Hepatocyte (in vitro differentiated cells): ENCODE data around the gene FRMPD4. TPM values are rescaled to one million over a fixed set of nuclear protein-coding genes. Genes with fewer than 3 reads are reported as not detected.

Experiments used
- DNase-seq: peaks from one replicate; pipeline ENCODE4 v3.0.0-alpha.2; 2016; ENCODE audit warnings: low spot score
- H2AFZ ChIP-seq: fragments of 200-600 bp; sonication (generic); 2 replicates; pipeline ENCODE4 v1.6.0; 2016; ENCODE audit warnings: antibody characterized with exemption, mild to moderate bottlenecking
- H3K27ac ChIP-seq: fragments of 200-600 bp; sonication (generic); 2 replicates; pipeline ENCODE4 v1.5.1; 2016; ENCODE audit warnings: mild to moderate bottlenecking
- H3K27me3 ChIP-seq: fragments of 200-600 bp; sonication (generic); 2 replicates; pipeline ENCODE4 v1.6.1; 2016
- H3K36me3 ChIP-seq: fragments of 200-600 bp; sonication (generic); replicated peaks from 2 replicates; pipeline ENCODE4 v1.5.1; 2016; ENCODE audit warnings: low read depth; ENCODE audit not compliant: insufficient read depth
- H3K4me1 ChIP-seq: fragments of 200-600 bp; sonication (generic); 2 replicates; pipeline ENCODE4 v1.5.1; 2016; ENCODE audit warnings: mild to moderate bottlenecking, moderate library complexity; ENCODE audit not compliant: insufficient read depth
- H3K4me2 ChIP-seq: fragments of 200-600 bp; sonication (generic); 2 replicates; pipeline ENCODE4 v1.6.0; 2016
- H3K4me3 ChIP-seq: fragments of 200-600 bp; sonication (generic); 2 replicates; pipeline ENCODE4 v1.5.1; 2016; ENCODE audit warnings: mild to moderate bottlenecking
- H3K79me2 ChIP-seq: fragments of 200-600 bp; sonication (generic); 2 replicates; pipeline ENCODE4 v1.6.0; 2017; ENCODE audit warnings: mild to moderate bottlenecking
- H3K9me2 ChIP-seq: fragments of 200-600 bp; sonication (generic); replicated peaks from 2 replicates; pipeline ENCODE4 v1.6.0; 2017; ENCODE audit warnings: mild to moderate bottlenecking; ENCODE audit not compliant: insufficient read depth
- H3K9me3 ChIP-seq: fragments of 200-600 bp; sonication (generic); 2 replicates; pipeline ENCODE4 v1.5.1; 2016; ENCODE audit warnings: low read depth, mild to moderate bottlenecking
- H4K20me1 ChIP-seq: fragments of 200-600 bp; sonication (generic); 2 replicates; pipeline ENCODE4 v1.6.0; 2016; ENCODE audit warnings: mild to moderate bottlenecking; ENCODE audit not compliant: insufficient read depth, poor library complexity, severe bottlenecking
- EZH2 ChIP-seq: fragments of 200-600 bp; sonication (generic); IDR thresholded peaks from 2 replicates; pipeline ENCODE4 v1.6.1; 2016; ENCODE audit warnings: antibody characterized with exemption, mild to moderate bottlenecking, borderline replicate concordance
- EZH2phosphoT487 ChIP-seq: fragments of 200-600 bp; sonication (generic); IDR thresholded peaks from one replicate; pipeline ENCODE4 v1.6.1; 2018; ENCODE audit warnings: antibody characterized with exemption, mild to moderate bottlenecking, low read depth, moderate library complexity; ENCODE audit not compliant: unreplicated experiment, severe bottlenecking
- WGBS: methylation state at CpG from one replicate; pipeline ENCODE4 v1.1.6; 2016; ENCODE audit warnings: low lambda C conversion rate; ENCODE audit errors: missing lambda C conversion rate; 5-methylcytosine and 5-hydroxymethylcytosine counted together
- polyA plus RNA-seq: library from polyadenylated mRNA; unstranded; fragments of >200 nt; fragmentation: Nextera tagmentation; extraction: Ambion mirVana; gene quantifications from 2 replicates; pipeline ENCODE4 v1.2.1, GENCODE V29; 2016
- total RNA-seq: library from RNA; depleted of rRNA; stranded (reverse); fragments of >200 nt; gene quantifications from 2 replicates; pipeline ENCODE4 v1.2.3, GENCODE V29; 2014
- TF ChIP-seq, protein P1 (sequence below): fragments of 200-600 bp; sonication (generic); IDR thresholded peaks from 2 replicates; pipeline ENCODE4 v1.5.1; 2016; ENCODE audit warnings: antibody characterized with exemption, mild to moderate bottlenecking; ENCODE audit not compliant: poor library complexity

The FRMPD4 gene
- total and polyA plus RNA-seq, 2 experiments from 2014 or later, result 0.23 TPM; not detected in 1

DNA sequence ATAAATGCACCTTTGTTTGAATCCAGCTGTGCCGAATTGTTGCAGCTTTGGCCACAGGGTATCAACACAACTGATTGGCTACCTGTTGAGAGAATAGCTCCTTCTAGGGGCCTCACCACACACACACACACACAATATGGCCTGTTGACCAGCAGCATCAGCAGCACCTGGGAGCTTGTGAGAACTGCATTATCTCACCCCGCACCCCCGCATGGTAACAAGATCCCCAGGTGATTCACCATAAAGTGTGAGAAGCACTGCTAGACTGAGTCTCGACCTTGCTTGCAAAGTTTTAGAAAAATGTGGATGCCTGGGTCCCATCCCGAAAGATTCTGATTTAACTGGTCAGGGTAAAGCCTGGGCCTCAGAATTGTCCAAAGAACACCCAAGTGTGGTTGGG is 476.0 kb downstream of the FRMPD4 start:
- no peak for DNase-seq
- Histone ChIP-seq H3K27ac (no peak overlapping the region), H3K4me3 (no peak overlapping the region), H4K20me1 (no peaks in the 10 kb centered on the region), H3K4me1 (no peaks in the 10 kb centered on the region), H3K36me3 (no peaks in the 10 kb centered on the region), H3K79me2 (no peaks in the 10 kb centered on the region), H2AFZ (no peak overlapping the region), H3K27me3 (no peaks in the 10 kb centered on the region), H3K9me2 (no peaks in the 10 kb centered on the region), H3K9me3 (no peaks in the 10 kb centered on the region), H3K4me2 (no peak overlapping the region)
- 85% methylated on average over 5 of the region's 5 CpGs for WGBS
- no peak for TF ChIP-seq EZH2phosphoT487
- TF ChIP-seq, protein P1, sequence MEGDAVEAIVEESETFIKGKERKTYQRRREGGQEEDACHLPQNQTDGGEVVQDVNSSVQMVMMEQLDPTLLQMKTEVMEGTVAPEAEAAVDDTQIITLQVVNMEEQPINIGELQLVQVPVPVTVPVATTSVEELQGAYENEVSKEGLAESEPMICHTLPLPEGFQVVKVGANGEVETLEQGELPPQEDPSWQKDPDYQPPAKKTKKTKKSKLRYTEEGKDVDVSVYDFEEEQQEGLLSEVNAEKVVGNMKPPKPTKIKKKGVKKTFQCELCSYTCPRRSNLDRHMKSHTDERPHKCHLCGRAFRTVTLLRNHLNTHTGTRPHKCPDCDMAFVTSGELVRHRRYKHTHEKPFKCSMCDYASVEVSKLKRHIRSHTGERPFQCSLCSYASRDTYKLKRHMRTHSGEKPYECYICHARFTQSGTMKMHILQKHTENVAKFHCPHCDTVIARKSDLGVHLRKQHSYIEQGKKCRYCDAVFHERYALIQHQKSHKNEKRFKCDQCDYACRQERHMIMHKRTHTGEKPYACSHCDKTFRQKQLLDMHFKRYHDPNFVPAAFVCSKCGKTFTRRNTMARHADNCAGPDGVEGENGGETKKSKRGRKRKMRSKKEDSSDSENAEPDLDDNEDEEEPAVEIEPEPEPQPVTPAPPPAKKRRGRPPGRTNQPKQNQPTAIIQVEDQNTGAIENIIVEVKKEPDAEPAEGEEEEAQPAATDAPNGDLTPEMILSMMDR, result no peak
- no peak for TF ChIP-seq EZH2

DNA sequence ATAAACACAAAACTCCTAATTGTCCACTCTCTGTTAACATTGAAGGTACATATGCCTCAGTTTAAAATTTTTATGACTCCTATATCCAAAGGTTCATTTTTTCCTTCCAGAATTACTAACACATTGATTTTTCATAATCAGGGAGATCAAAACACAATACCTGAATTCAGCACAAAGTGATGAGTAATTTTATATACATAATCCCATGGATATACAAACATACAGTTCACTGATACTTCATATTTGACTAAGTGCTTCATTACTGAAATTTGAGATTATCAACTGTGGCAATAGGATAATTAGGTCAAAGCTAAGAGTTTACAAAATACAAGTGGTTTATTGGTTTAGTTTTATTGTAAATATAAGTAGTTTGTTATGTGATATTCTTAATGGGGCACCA is 476.8 kb downstream of the FRMPD4 start:
- Histone ChIP-seq H3K4me1 (no peaks in the 10 kb centered on the region), H4K20me1 (no peaks in the 10 kb centered on the region), H3K79me2 (no peaks in the 10 kb centered on the region), H3K36me3 (no peaks in the 10 kb centered on the region), H3K4me3 (no peak overlapping the region), H3K27me3 (no peaks in the 10 kb centered on the region), H3K9me2 (no peaks in the 10 kb centered on the region), H3K9me3 (no peaks in the 10 kb centered on the region), H3K4me2 (no peak overlapping the region), H3K27ac (no peak overlapping the region), H2AFZ (no peak overlapping the region)
- TF ChIP-seq EZH2 (no peak), EZH2phosphoT487 (no peak)
- TF ChIP-seq, protein P1, result no peak
- no peak for DNase-seq

DNA sequence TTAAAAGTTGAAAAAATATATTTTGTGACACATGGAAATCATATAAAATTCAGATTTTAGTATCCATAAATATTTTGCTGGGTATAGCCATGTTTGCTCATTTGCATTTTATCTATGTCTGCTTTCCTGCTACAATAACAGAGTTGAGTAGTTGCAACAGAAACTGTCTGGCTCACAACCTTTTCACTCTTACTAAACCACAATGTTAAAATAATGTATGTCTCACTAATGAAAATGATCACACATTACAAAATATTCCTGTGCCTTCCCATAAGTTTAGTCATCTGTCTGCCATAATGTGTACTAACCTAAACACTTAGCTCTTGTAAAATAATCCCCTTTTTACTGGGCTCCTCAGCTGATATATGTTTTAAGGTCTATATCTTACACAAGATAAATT is 479.0 kb downstream of the FRMPD4 start:
- H3K4me1 ChIP-seq, result no peaks in the 10 kb centered on the region
- no peak overlapping the region for H2AFZ ChIP-seq
- H3K27me3 ChIP-seq, result no peaks in the 10 kb centered on the region
- H4K20me1 ChIP-seq, result no peaks in the 10 kb centered on the region
- no peak for DNase-seq
- H3K27ac ChIP-seq, result no peak overlapping the region
- H3K9me2 ChIP-seq, result no peaks in the 10 kb centered on the region
- no peak overlapping the region for H3K4me2 ChIP-seq
- H3K4me3 ChIP-seq, result no peak overlapping the region
- H3K36me3 ChIP-seq, result no peaks in the 10 kb centered on the region
- no peaks in the 10 kb centered on the region for H3K9me3 ChIP-seq
- H3K79me2 ChIP-seq, result no peaks in the 10 kb centered on the region
- TF ChIP-seq, protein P1, result no peak
- TF ChIP-seq EZH2 (no peak), EZH2phosphoT487 (no peak)

DNA sequence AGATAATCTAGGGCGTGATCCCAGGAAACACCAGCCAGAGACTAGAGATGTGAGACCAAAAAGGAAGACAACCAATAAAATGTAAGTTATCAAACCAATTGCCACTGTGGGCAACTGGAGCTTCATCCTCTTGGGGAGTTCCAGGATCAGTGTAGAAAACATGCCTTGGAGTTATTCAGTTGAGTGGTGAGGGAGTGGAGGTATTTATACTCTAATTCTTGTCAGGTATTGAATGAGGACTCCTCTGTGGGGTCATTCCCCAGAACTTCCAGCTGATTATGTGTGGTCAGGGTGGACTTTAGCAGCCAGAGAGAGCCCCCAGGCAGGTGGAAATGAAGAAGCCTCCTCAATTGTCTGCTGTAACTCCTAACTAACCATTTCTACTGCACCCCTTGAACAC is 509.0 kb downstream of the FRMPD4 start:
- TF ChIP-seq, protein P1, result no peak
- TF ChIP-seq EZH2phosphoT487, result no peak
- TF ChIP-seq EZH2, result no peak
- no peak overlapping the region for H3K4me2 ChIP-seq
- H3K27ac ChIP-seq, result no peak overlapping the region
- no peaks in the 10 kb centered on the region for H4K20me1 ChIP-seq
- no peaks in the 10 kb centered on the region for H3K36me3 ChIP-seq
- H3K4me3 ChIP-seq, result no peak overlapping the region
- H3K79me2 ChIP-seq, result no peaks in the 10 kb centered on the region
- DNase-seq, result no peak
- 69% methylated on average over 1 of the region's 1 CpG for WGBS
- no peaks in the 10 kb centered on the region for H3K4me1 ChIP-seq
- no peaks in the 10 kb centered on the region for H3K9me3 ChIP-seq
- H2AFZ ChIP-seq, result no peak overlapping the region
- no peaks in the 10 kb centered on the region for H3K9me2 ChIP-seq
- H3K27me3 ChIP-seq, result no peaks in the 10 kb centered on the region
